K562 (cell line): ENCODE results near the gene PAFAH2. TPM values are rescaled to one million over a fixed set of nuclear protein-coding genes. Genes with fewer than 3 reads are reported as not detected.

Source experiments
- ELF4 ChIP-seq: fragments of 450-650 bp; formaldehyde crosslinking; IDR thresholded peaks from 2 replicates; pipeline ENCODE4 v1.4.0; 2022; ENCODE audit warnings: missing genetic modification characterization
- FOS ChIP-seq: IDR thresholded peaks from 3 replicates; pipeline ENCODE4 v1.6.1; 2011; ENCODE audit not compliant: insufficient read length; ENCODE audit errors: extremely low read depth
- GATA2 ChIP-seq: sonication (generic); formaldehyde crosslinking; IDR thresholded peaks from 2 replicates; pipeline ENCODE4 v1.4.0; 2020; ENCODE audit warnings: mild to moderate bottlenecking, missing genetic modification reagents
- GATAD2B ChIP-seq: fragments of 450-650 bp; IDR thresholded peaks from 2 replicates; pipeline ENCODE4 v1.6.1; 2017; ENCODE audit warnings: mild to moderate bottlenecking, borderline replicate concordance
- HDAC2 ChIP-seq: fragments of 450-650 bp; IDR thresholded peaks from 2 replicates; pipeline ENCODE4 v1.6.1; 2016; ENCODE audit warnings: mild to moderate bottlenecking
- ILF3 ChIP-seq: fragments of 450-650 bp; IDR thresholded peaks from 2 replicates; pipeline ENCODE4 v1.6.1; 2018; ENCODE audit warnings: antibody characterized with exemption, mild to moderate bottlenecking, moderate library complexity, borderline replicate concordance
- JUNB ChIP-seq: fragments of 450-650 bp; formaldehyde crosslinking; conservative IDR thresholded peaks from 2 replicates; pipeline ENCODE4 v1.4.0; 2020; ENCODE audit warnings: mild to moderate bottlenecking
- KLF6 ChIP-seq: fragments of 250-450 bp; sonication (Bioruptor Pico); IDR thresholded peaks from 2 replicates; pipeline ENCODE4 v1.4.0; 2020; ENCODE audit warnings: mild to moderate bottlenecking, moderate library complexity, borderline replicate concordance
- MAFK ChIP-seq: IDR thresholded peaks from 2 replicates; pipeline ENCODE4 v1.6.1; 2011; ENCODE audit warnings: low read length, improper control_type of control experiment
- MCM7 ChIP-seq, 2 experiments: fragments of 450-650 bp; IDR thresholded peaks; 2 replicates each; pipeline ENCODE4 v1.6.1; 2016 to 2018
- MEF2A ChIP-seq: IDR thresholded peaks from 2 replicates; pipeline ENCODE4 v1.6.1; 2011; ENCODE audit warnings: low read depth, mild to moderate bottlenecking, low read length, moderate library complexity; ENCODE audit not compliant: control insufficient read depth
- NR1H2 ChIP-seq: sonication (generic); formaldehyde crosslinking; IDR thresholded peaks from 2 replicates; pipeline ENCODE4 v1.4.0; 2020; ENCODE audit warnings: mild to moderate bottlenecking, missing genetic modification reagents
- SETDB1 ChIP-seq: IDR thresholded peaks from one replicate; pipeline ENCODE4 v1.6.1; 2012; ENCODE audit warnings: low read length, control low read depth, inconsistent platforms
- SMARCE1 ChIP-seq: fragments of 450-650 bp; IDR thresholded peaks from 2 replicates; pipeline ENCODE4 v1.7.1; 2016; ENCODE audit warnings: mild to moderate bottlenecking
- SNIP1 ChIP-seq: fragments of 450-650 bp; IDR thresholded peaks from 2 replicates; pipeline ENCODE4 v1.7.1; 2017; ENCODE audit warnings: low read depth, mild to moderate bottlenecking
- SREBF2 ChIP-seq: sonication (generic); formaldehyde crosslinking; IDR thresholded peaks from 2 replicates; pipeline ENCODE4 v1.4.0; 2020; ENCODE audit warnings: mild to moderate bottlenecking, missing genetic modification reagents
- TSC22D4 ChIP-seq: fragments of 450-650 bp; IDR thresholded peaks from 2 replicates; pipeline ENCODE4 v1.6.1; 2016; ENCODE audit warnings: missing genetic modification characterization, missing biosample characterization, control low read depth
- ZKSCAN3 ChIP-seq: fragments of 250-450 bp; sonication (Bioruptor Pico); IDR thresholded peaks from 2 replicates; pipeline ENCODE4 v1.4.0; 2020
- ZNF184 ChIP-seq: sonication (generic); formaldehyde crosslinking; IDR thresholded peaks from 2 replicates; pipeline ENCODE4 v1.5.0; 2020; ENCODE audit warnings: missing genetic modification reagents
- ZNF239 ChIP-seq: fragments of 250-450 bp; sonication (Bioruptor Pico); IDR thresholded peaks from 2 replicates; pipeline ENCODE4 v1.4.0; 2020; ENCODE audit warnings: mild to moderate bottlenecking
- ZNF274 ChIP-seq: IDR thresholded peaks from 2 replicates; pipeline ENCODE4 v1.6.1; 2011; ENCODE audit warnings: low read depth, mild to moderate bottlenecking, low read length, moderate library complexity, borderline replicate concordance
- ZNF551 ChIP-seq: fragments of 250-450 bp; sonication (Bioruptor Pico); IDR thresholded peaks from 2 replicates; pipeline ENCODE4 v1.5.0; 2021; ENCODE audit warnings: mild to moderate bottlenecking, moderate library complexity
- polyA plus RNA-seq, 8 experiments: library from polyadenylated mRNA; depleted of rRNA in 4 of 8; stranded (reverse) in 5 of 8; unstranded in 3 of 8; fragments of >200 nt; fragmentation: Nextera tagmentation in 2 of 8; fragmentation: Illumina TruSeq in 1 of 8; extraction: Ambion mirVana in 2 of 8; extraction: Trizol in 1 of 8; gene quantifications; 2 replicates each; pipeline versions ENCODE4 v1.2.1 to v1.2.3, GENCODE V29; 2011 to 2014; ENCODE audit warnings: inconsistent platforms in 1 of 8, missing spikeins in 1 of 8
- total RNA-seq, 7 experiments: library from RNA; depleted of rRNA in 6 of 7; stranded (reverse); fragments of >200 nt in 6 of 7; fragmentation: Illumina TruSeq in 2 of 7; extraction: Trizol in 2 of 7; gene quantifications; 2 replicates each; pipeline versions ENCODE4 v1.2.1 to v1.2.3, GENCODE V29; 2011 to 2021; ENCODE audit warnings: low replicate concordance in 1 of 7
- TF ChIP-seq, protein P1 (sequence below): fragments of 450-650 bp; IDR thresholded peaks from 2 replicates; pipeline ENCODE4 v1.6.1; 2016; ENCODE audit warnings: antibody characterized with exemption
- TF ChIP-seq, protein P2 (sequence below): fragments of 450-650 bp; formaldehyde crosslinking; IDR thresholded peaks from 2 replicates; pipeline ENCODE4 v1.4.0; 2020; ENCODE audit warnings: mild to moderate bottlenecking, mixed read lengths
- TF ChIP-seq, protein P3 (sequence below), 3 experiments: fragments of 200-800 bp in 1 of 3; sonication (Bioruptor generic) in 1 of 3; sonication (generic) in 1 of 3; formaldehyde crosslinking in 1 of 3; IDR thresholded peaks; 2 replicates each; pipeline versions ENCODE4 v1.6.1 to v1.8.0; 2016 to 2022; ENCODE audit warnings: mild to moderate bottlenecking in 2 of 3, missing compliant biosample characterization in 2 of 3, missing genetic modification characterization in 2 of 3, missing genetic modification reagents in 1 of 3

Gene PAFAH2
- total and polyA plus RNA-seq, 9 of the 15 experiments (the other 6 are each of a cell fraction or from before 2014, with no cell fraction given) = 4.2 to 10.9 (median 6.8) TPM

DNA sequence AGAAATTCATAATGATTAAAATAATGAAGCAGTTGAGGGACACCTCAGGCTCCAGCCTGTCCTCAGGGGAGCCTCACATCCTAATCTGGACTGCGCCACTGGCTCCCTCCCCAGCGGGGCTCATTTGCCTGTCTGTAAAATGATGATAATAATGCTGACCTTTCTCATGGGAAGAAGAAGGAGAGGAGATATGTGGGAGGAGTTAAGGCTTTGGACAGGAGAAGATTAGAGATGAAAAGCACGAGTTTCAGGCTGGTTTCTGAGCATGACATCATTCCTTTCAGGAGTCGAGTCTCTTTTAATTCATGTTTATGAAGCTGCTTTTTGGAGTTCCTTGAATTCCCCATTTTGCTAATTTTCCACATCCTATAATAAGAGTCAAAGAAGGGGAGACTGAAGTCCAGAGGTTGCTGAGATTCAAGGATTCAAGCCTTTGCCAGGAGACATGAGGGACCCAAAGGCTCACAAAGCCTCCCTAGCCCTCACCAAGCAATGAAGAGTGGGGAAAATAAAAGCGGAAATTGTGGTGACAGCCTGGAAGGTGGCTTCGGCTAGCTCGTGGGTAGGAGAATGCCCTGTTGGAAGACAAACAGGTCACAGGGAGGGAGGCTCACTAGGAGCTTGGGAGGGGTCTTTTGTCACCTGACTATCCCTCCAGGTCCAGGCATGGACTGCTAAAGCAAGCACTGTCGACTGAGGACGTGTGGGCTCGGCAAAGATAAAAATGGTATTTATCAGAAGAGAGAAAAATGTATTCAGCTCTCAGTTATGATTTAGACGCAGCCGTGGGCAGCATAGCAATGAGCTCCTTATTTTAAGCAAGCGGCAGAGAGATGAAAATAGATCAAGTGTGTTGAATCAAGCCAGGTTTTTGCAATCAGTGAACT, 64.1 kb downstream of the PAFAH2 start (continued):
- TF ChIP-seq, protein P1, sequence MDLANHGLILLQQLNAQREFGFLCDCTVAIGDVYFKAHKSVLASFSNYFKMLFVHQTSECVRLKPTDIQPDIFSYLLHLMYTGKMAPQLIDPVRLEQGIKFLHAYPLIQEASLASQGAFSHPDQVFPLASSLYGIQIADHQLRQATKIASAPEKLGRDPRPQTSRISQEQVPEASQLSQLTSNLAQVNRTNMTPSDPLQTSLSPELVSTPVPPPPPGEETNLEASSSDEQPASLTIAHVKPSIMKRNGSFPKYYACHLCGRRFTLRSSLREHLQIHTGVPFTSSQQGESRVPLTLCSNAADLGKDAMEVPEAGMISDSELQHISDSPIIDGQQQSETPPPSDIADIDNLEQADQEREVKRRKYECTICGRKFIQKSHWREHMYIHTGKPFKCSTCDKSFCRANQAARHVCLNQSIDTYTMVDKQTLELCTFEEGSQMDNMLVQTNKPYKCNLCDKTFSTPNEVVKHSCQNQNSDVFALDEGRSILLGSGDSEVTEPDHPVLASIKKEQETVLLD = no peak
- TF ChIP-seq MCM7 (IDR thresholded peaks at IDR 0.05) = no peak
- TF ChIP-seq ZNF239 (CRISPR knock-in tag) = no peak
- peak; percentile 84 for TF ChIP-seq SMARCE1
- TF ChIP-seq ZNF184 (CRISPR knock-in tag) = no peak
- no peak for TF ChIP-seq ZNF551 (CRISPR knock-in tag)
- TF ChIP-seq ILF3 = no peak
- no peak for TF ChIP-seq ELF4 (CRISPR knock-in tag)
- TF ChIP-seq, protein P2, sequence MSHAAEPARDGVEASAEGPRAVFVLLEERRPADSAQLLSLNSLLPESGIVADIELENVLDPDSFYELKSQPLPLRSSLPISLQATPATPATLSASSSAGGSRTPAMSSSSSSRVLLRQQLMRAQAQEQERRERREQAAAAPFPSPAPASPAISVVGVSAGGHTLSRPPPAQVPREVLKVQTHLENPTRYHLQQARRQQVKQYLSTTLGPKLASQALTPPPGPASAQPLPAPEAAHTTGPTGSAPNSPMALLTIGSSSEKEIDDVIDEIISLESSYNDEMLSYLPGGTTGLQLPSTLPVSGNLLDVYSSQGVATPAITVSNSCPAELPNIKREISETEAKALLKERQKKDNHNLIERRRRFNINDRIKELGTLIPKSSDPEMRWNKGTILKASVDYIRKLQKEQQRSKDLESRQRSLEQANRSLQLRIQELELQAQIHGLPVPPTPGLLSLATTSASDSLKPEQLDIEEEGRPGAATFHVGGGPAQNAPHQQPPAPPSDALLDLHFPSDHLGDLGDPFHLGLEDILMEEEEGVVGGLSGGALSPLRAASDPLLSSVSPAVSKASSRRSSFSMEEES = no peak
- no peak for TF ChIP-seq JUNB (CRISPR knock-in tag)
- TF ChIP-seq TSC22D4 (tag) = no peak
- no peak for TF ChIP-seq MEF2A
- no peak for TF ChIP-seq GATAD2B
- TF ChIP-seq, protein P3, sequence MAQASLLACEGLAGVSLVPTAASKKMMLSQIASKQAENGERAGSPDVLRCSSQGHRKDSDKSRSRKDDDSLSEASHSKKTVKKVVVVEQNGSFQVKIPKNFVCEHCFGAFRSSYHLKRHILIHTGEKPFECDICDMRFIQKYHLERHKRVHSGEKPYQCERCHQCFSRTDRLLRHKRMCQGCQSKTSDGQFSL (CRISPR knock-in tag; IDR thresholded peaks at IDR 0.05) = no peak
- TF ChIP-seq, protein P3 (tag; IDR thresholded peaks at IDR 0.05) = no peak
- no peak for TF ChIP-seq SNIP1
- TF ChIP-seq MAFK = peak; percentile 71
- no peak for TF ChIP-seq ZKSCAN3 (CRISPR knock-in tag)
- no peak for TF ChIP-seq NR1H2
- no peak for TF ChIP-seq FOS
- TF ChIP-seq HDAC2 = no peak; the same call in 1 of the 2 replicates
- TF ChIP-seq KLF6 (CRISPR knock-in tag) = 0 out of 2 replicates have a peak, but pooled peaks have one; percentile 32
- peak; percentile 83 for TF ChIP-seq GATA2 (CRISPR knock-in tag)
- no peak for TF ChIP-seq SETDB1
- no peak for TF ChIP-seq ZNF274
- no peak for TF ChIP-seq SREBF2 (CRISPR knock-in tag)
